MM.1S (cell line): Measurements from ENCODE around the gene PCNP.

Experiments used
- EZH2 ChIP-seq: fragments of 300-600 bp; sonication (generic); optimal IDR thresholded peaks from 2 replicates; pipeline ENCODE3; 2017; ENCODE audit warnings: low read depth, mild to moderate bottlenecking, antibody characterized with exemption, low read length, mixed read lengths
- TF ChIP-seq, protein P1 (sequence below): fragments of 300-600 bp; sonication (generic); IDR thresholded peaks from 2 replicates; pipeline ENCODE4 v1.5.1; 2016; ENCODE audit warnings: antibody characterized with exemption, low read length, mixed read lengths

DNA sequence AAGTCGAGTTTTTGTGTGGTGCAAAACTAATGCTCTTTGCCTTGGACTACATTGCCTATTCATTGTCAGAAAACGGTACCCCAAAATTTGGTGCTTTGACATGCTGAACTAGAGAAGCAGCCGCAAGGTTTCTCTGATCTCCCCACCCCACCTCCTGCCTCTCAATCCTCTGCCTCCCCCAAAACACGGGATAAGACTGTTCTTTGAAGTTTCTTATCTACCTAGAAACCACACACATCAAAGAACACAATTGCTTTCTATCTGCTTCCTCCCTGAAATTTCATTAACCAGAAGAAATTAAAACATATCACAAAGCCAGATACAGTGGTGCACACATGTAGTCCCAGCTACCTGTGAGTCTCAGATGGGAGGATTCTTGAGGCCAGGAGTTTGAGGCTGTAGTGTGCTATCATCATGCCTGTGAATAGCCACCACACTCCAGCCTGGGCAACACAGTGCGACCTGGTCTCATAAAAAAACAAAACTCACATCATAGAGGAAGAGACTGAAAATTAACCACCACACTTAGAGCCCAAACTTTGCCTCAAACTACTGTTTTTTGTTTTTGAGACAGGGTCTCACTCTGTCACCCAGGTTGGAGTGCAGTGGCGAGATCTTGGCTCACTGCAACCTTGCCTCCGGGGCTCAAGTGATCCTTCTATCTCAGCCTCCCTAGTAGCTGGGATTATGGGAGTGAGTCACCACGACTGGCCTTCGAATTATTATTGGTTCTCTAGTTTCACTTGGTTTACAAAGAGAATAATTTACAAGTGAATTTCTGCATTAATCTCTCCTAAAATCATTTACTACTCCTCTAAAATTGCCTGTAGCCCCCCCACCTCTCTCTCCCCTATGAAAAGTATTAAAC lies 2.7 kb upstream of the PCNP start:
- TF ChIP-seq, protein P1, sequence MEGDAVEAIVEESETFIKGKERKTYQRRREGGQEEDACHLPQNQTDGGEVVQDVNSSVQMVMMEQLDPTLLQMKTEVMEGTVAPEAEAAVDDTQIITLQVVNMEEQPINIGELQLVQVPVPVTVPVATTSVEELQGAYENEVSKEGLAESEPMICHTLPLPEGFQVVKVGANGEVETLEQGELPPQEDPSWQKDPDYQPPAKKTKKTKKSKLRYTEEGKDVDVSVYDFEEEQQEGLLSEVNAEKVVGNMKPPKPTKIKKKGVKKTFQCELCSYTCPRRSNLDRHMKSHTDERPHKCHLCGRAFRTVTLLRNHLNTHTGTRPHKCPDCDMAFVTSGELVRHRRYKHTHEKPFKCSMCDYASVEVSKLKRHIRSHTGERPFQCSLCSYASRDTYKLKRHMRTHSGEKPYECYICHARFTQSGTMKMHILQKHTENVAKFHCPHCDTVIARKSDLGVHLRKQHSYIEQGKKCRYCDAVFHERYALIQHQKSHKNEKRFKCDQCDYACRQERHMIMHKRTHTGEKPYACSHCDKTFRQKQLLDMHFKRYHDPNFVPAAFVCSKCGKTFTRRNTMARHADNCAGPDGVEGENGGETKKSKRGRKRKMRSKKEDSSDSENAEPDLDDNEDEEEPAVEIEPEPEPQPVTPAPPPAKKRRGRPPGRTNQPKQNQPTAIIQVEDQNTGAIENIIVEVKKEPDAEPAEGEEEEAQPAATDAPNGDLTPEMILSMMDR: no peak
- TF ChIP-seq EZH2: no peak
